NCI-H146 (cell line): ENCODE results near the gene SNX8.
"Not testable (repeated sequence)": the region's sequence is repeated elsewhere in the genome, so short reads cannot be mapped to it uniquely, and the experiment has no call there.

ENCODE experiments used
- DNase-seq: peaks from one replicate; lab custom pipeline; 2025; lab: John Stamatoyannopoulos, UW

The SNX8 gene

DNA sequence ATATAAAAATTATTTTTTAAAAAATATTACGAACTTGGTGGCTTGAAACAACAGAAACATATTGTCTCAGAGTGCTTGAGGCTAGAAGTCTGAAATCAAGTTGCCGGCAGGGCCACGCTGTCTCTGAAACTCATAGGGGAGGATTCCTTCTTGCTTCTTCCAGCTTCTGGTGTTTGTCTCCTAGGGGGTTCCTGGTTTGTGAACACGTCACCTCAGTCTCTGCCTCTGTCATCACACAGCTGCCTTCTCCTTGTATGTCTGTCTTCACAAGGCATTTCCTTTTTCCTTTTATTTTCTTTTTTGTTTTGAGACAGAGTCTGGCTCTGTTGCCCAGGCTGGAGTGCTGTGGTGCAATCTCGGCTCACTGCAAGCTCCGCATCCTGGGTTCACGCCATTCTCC lies 12.7 kb upstream of the SNX8 start:
- DNase-seq: no peak

GRCh38 chr7:2325162-2325561 lies 10.9 kb upstream of the SNX8 start:
- no peak for DNase-seq

- DNase-seq: peak; percentile 50
Measured at GRCh38 chr7:2321020-2321419, 6.8 kb upstream of the SNX8 start.

DNA sequence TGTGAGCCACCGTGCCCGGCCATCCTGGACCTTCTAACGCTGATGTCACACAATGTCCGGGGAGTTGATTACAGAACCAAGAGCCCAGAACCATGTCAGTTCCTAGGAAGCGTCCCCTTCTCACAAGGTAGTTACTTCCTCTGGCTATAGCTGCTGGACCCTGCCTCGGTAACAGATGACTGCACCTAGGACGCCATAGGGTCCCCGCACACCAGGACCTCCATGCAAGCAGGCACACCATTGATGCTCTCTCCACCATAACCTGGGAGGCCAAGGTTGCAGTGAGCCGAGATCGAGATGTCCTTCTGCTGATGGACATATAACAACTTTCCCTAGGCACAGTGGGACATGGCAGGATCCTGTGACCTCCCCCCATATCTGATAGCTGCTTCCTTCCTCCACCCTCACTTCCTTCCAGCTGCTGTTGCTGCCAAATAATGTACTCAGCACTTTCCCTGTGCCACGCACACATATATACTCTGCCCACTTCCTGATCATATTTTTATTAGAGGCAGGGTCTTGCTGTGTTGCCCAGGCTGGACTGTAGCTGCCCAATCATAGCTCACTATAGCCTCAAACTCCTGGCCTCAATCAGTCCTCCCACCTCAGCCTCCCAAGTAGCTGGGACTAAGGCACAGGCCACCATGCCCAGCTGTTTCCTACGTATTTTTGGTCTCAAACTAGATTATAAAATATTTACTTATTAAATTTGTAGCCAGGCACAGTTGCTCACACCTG lies 3.5 kb upstream of the SNX8 start:
- DNase-seq: no peak

- DNase-seq: no peak
Measured at GRCh38 chr7:2316578-2316977, 2.3 kb upstream of the SNX8 start.

DNA sequence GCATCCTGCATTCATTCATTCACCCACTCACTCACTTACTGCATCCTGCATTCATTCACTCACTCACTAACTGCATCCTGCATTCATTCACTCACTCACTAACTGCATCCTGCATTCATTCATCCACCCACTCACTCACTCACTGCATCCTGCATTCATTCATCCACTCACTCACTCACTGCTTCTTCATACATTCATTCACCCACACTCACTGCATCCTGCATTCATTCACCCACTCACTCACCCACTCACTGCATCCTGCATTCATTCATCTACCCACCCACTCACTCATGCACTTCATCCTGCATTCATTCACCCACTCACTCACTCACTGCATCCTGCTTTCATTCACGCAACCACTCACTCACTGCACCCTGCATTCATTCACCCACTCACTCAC lies 1.5 kb upstream of the SNX8 start:
- DNase-seq: no peak

DNA sequence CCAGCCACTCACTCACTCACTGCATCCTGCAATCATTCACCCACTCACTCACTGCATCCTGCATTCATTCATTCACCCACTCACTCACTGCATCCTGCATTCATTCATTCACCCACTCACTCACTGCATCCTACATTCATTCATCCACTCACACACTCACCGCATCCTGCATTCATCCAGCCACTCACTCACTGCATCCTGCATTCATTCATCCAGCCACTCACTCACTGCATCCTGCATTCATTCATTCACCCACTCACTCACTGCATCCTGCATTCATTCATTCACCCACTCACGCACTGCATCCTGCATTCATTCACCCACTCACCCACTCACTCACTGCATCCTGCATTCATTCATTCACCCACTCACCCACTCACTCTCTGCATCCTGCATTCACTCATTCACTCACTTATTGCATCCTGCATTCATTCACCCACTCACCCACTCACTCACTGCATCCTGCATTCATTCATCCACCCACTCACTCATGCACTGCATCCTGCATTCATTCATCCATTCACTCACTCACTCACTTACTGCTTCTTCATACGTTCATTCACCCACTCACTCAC lies 802 bp upstream of the SNX8 start:
- DNase-seq: not testable (repeated sequence)

- DNase-seq: peak; percentile 27
Measured at GRCh38 chr7:2313450-2314208, 612 bp downstream of the SNX8 start.

DNA sequence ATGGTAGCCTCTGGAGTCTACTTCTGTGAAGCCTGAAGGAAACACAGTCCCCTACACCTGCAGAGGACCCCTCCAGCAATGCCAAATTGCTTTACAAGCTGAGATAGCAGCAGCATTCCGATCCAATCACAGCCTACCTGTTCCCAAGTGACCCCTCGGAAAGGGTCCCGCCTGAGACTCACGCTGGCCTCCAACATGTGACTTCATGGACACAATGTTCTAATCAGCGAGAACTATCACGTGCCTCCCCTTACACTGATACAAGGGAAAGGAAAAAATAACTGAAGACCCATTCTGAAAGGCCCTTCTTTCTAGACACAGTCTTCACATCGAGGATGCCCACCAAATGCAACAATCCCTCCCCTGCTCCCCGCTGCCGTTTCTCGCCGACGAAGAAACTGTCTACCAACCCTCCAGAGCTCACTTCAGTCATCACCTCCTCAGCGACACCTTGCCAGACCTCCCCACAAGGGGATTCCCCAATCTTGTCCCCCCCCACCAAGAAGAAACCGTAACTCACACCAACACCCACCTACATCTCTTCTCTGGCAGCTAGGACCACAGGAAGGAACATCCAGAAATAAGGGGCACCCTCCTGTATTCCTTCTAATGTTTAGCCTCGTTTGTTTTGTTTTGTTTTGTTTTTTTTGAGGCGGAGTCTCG lies 1.8 kb downstream of the SNX8 start:
- no peak for DNase-seq

GRCh38 chr7:2309889-2310331 lies 4.3 kb downstream of the SNX8 start:
- no peak for DNase-seq

- no peak for DNase-seq
Measured at GRCh38 chr7:2307690-2308107, 6.5 kb downstream of the SNX8 start.

GRCh38 chr7:2306688-2307087 lies 7.6 kb downstream of the SNX8 start:
- DNase-seq: no peak

DNA sequence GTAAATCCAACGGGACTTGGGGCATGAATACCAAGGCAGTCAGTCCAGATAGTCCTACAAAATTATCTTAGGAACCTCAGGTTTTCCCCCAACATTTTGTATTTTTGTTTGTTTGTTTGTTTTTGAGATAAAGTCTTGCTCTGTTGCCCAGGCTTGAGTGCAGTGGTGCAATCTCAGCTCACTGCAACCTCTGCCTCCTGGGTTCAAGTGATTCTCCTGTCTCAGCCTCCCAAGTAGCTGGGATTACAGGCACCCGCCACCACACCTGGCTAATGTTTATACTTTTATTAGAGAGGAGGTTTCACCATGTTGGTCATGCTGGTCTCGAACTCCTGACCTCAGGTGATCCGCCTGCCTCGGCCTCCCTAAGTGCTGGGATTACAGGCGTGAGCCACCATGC lies 9.0 kb downstream of the SNX8 start:
- not testable (repeated sequence) for DNase-seq

- not testable (repeated sequence) for DNase-seq
Measured at GRCh38 chr7:2303520-2303919, 10.7 kb downstream of the SNX8 start.

- DNase-seq: not testable (repeated sequence)
Measured at GRCh38 chr7:2302743-2303397, 11.4 kb downstream of the SNX8 start.

- no peak for DNase-seq
Measured at GRCh38 chr7:2301511-2301863, 12.8 kb downstream of the SNX8 start.

- DNase-seq: no peak
Measured at GRCh38 chr7:2299870-2300512, 14.2 kb downstream of the SNX8 start.

- DNase-seq: no peak
Measured at GRCh38 chr7:2299131-2299829, 15.0 kb downstream of the SNX8 start.

DNA sequence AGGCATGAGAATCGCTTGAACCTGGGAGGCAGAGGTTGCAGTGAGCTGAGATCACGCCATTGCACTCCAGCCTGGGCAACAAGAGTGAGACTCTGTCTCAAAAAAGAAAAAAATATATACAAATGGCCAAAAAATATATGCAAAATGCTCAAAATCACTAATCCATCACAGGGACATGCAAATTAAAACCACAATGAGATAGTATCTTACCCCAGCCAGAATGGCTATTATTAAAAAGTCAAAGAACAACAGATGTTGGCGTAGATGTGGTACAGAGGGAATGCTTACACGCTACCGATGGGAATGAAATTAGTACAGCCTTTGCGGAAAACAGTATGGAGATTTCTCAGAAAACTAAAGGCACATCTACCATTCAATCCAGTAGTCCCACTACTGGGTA lies 17.4 kb downstream of the SNX8 start:
- no peak for DNase-seq

- no peak for DNase-seq
Measured at GRCh38 chr7:2295936-2296620, 18.2 kb downstream of the SNX8 start.
